Rectal smooth muscle tissue (tissue), 1 donor: ENCODE results near the gene ASPRV1.
"Not testable (repeated sequence)": the region's sequence is repeated elsewhere in the genome, so short reads cannot be mapped to it uniquely, and the experiment has no call there.

Source experiments
- H3K27ac ChIP-seq: one replicate; pipeline ENCODE4 v1.7.0; 2013; ENCODE audit warnings: low read depth, low read length, inconsistent platforms
- H3K27me3 ChIP-seq: one replicate; pipeline ENCODE4 v1.7.0; 2013; ENCODE audit warnings: low read length; ENCODE audit not compliant: control insufficient read depth, insufficient read depth
- H3K36me3 ChIP-seq: one replicate; pipeline ENCODE4 v1.7.0; 2013; ENCODE audit warnings: low read length; ENCODE audit not compliant: control insufficient read depth, insufficient read depth
- H3K4me1 ChIP-seq: one replicate; pipeline ENCODE4 v1.7.0; 2013; ENCODE audit warnings: low read length; ENCODE audit not compliant: control insufficient read depth, insufficient read depth
- H3K4me3 ChIP-seq: one replicate; pipeline ENCODE4 v1.7.0; 2013; ENCODE audit warnings: low read length
- H3K9ac ChIP-seq: one replicate; pipeline ENCODE4 v1.7.0; 2013; ENCODE audit warnings: low read length

ASPRV1 gene

DNA sequence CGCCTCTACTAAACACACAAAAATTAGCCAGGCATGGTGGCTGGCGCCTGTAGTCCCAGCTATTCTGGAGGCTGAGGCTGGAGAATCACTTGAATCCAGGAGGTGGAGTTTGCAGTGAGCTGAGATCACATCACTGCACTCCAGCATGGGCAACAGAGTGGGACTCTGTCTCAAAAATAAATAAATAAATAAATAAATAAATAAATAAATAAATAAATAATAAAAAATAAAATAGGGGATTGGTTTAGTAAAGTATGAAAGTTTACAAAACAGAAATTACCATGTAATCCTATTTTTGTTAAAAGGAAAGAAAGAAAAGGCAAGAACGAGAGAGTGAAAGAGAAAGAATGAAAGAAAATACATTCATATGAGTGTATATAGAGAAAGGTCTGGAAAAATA, 10.8 kb downstream of the ASPRV1 start:
- H3K27ac ChIP-seq, H3K9ac ChIP-seq, H3K4me1 ChIP-seq, H3K4me3 ChIP-seq, H3K27me3 ChIP-seq, H3K36me3 ChIP-seq: not testable (repeated sequence)

DNA sequence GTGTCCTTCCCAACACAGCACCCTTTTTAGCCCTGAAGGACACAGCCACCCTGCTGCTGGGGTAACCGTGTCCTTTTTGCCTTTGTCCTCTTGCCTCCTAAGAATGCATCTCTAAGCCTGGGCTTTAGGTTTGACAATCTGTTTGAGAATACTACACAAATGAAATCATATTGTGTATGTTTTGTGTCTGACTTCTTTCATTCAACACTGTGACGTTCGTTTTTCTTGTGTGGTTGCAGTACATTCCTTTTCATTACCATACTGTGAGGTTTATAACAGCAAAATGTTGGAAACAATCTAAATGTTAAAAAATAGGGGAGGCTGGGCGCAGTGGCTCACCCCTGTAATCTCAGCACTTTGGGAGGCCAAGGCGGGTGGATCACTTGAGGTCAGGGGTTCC, 11.2 kb downstream of the ASPRV1 start:
- Histone ChIP-seq H3K4me1 (no peaks in the 10 kb centered on the region), H3K27ac (no peak overlapping the region), H3K27me3 (no peaks in the 10 kb centered on the region), H3K36me3 (no peaks in the 10 kb centered on the region), H3K4me3 (no peak overlapping the region), H3K9ac (no peak overlapping the region)

DNA sequence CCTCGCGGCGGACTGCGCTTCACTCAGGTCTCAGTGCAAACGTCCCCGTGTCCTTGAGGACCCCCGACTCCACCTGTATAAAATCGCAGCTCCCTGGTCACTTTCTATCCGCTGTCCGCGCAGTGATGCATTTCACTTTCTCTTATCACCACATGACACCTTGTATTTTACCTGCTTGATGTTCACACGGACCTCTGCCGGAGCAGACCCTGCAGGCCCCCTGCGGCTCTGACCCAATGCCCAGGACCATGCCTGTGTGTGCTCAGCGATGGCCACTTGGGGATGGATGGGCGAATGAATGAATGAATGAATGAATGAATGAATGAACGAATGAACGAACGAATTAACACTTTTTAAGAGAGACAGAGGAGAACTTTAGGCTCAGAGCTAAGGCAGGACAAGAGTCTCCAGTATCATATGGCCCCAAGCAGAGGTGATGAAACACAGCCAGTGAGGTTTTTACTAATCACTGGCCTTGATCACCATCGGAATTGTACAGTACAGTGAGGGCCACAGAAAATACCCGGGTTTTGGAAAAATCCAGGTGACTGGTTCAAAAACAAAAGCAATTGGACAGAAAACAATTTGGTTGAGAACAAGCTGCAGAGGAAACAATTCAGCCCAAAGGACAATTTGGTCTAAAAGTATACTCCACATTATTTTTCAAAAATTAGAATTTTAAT, 12.3 kb downstream of the ASPRV1 start:
- H3K9ac ChIP-seq, result no peak overlapping the region
- no peaks in the 10 kb centered on the region for H3K36me3 ChIP-seq
- H3K4me3 ChIP-seq, result no peak overlapping the region
- H3K4me1 ChIP-seq, result no peaks in the 10 kb centered on the region
- no peak overlapping the region for H3K27ac ChIP-seq
- H3K27me3 ChIP-seq, result no peaks in the 10 kb centered on the region

DNA sequence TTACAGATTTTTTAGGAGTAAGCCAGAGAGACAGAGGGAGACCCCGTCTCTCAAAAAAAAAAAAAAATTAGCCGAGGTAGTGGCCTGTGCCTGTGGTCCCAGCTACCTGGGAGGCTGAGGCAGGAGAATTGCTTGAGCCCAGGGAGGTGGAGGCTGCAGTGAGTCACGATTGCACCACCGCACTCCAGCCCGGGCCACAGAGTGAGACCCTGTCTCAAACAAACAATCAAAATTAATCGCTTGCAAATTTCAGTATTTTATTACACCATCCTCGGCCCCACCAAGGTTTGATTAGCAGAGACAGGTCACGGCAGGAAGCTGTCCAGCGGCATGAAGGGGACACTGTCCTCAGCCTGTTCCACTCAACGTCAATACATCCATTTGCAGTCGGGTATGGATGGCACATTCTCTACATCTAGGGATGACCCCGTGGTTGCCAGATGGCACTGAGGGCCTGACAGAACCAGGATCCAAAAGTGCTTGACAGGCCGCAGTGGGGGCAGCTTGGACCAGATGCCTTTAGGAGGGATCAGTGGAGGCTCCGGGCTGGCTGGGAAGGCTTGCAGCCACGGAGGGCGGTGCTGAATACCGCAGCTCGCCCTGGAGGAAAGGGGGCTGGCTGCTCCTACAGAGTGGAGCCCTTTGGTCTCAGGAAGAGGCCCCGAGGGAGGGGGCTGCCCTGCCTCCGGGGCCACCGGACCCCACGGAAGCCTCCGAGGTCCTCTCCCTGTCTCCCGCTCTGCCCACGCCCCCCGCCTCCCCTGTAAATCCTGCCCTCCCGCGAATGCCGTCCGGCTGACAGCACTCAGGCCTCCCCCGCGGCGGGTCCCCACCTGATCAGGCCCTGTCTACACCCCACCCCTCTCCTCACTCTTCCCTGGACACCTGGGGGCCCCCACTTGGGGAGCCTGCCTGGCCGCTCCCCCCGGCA, 13.1 kb downstream of the ASPRV1 start:
- H3K9ac ChIP-seq, result no peak overlapping the region
- no peaks in the 10 kb centered on the region for H3K4me1 ChIP-seq
- H3K27me3 ChIP-seq, result no peaks in the 10 kb centered on the region
- H3K4me3 ChIP-seq, result no peak overlapping the region
- no peaks in the 10 kb centered on the region for H3K36me3 ChIP-seq
- no peak overlapping the region for H3K27ac ChIP-seq

DNA sequence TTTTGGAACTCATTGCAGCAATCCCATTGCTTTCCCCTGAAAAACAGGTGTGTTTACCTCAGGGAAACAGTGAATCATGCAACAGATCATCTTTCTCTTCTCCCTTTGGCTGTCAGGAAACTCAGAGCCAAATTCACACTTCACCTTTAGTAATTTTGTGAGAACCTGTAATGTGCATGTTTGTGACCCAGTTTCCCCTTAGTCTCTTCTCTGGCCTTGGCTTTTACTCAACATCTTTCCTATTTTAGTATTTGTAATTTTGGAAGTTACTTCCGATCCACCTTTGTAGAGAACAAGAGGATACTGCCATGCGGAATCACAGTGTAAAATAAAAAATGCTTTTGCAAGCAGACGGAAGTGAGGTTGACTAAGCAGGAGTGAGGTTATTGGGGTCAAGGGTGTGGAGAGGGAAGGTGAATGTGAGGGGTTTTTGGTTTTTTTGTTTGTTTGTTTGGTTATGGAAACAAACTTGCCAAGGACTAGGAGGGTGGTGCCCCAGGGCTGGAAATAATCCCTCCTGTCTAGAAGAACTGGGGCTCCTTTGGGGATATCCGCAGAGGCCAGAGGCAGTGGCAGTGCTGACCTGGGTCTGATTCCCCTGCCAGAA, 14.0 kb downstream of the ASPRV1 start:
- Histone ChIP-seq H3K36me3 (no peaks in the 10 kb centered on the region), H3K27ac (no peak overlapping the region), H3K4me3 (no peak overlapping the region), H3K27me3 (no peaks in the 10 kb centered on the region), H3K9ac (no peak overlapping the region), H3K4me1 (no peaks in the 10 kb centered on the region)

DNA sequence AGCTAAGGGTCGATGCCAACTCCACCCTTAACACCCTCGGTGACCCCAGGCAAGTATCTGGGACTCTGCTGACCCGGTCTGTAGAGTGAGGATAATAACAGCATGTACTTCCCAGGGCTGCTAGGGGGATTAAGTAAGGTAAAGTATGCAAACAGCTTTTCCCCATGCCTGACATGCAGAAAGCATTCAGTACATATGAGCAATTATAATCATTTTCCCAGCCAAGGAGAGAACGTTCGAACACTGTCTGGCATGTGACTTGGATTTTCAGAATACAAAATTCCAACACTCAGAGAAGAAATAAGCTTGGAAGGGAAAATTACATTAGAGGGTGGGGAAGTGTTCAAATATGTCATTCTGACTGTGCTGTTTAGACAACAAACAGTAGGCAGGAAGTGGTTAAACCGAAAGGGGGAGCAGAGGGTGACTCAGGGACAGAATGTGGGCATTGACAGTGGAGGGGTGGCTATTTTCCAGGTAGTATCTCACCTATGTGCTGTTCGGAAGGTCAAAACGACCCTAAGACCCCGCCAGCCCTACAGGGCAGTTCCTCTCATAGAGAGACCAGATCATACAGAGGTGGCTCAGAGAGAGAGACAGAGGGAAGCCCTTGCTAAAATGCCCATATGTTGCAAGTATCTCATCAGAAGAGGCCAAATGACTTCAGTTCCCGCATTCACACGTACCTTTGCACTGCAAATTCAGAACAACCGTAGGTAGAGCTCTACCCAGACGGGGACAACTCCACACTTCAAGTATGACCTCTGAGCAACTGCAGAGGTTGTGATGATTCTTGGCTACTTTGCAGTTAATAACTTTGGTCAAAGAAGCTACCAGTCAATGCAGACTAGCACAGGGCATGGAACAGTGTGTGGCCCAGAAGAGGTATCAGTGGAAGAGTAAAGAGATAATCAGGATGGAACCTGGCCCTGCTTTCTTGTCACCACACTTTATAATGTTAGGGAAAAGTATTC, 14.8 kb downstream of the ASPRV1 start:
- Histone ChIP-seq H3K36me3 (no peaks in the 10 kb centered on the region), H3K27me3 (no peaks in the 10 kb centered on the region), H3K9ac (no peak overlapping the region), H3K4me1 (no peaks in the 10 kb centered on the region), H3K27ac (no peak overlapping the region), H3K4me3 (no peak overlapping the region)

DNA sequence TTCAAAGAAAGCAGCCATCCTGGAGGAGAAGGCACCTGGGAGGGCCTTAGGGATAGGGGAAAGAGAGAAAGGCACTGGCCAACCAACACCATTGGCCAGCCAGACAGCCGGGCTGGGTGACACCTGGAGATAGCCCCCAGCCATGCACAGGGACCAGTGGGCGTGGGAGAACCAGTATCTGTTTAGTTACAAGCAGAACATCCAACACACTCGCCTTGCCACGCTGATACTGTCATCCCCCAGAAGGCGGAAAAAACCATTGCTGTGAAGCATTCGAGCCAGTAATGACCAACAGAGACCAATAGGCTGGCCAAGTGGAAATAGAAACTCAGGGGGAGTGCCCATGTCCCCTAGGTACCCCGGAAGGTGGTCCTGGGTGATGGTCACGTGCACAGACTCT, 15.5 kb downstream of the ASPRV1 start:
- Histone ChIP-seq H3K27me3 (no peaks in the 10 kb centered on the region), H3K9ac (no peak overlapping the region), H3K4me1 (no peaks in the 10 kb centered on the region), H3K27ac (no peak overlapping the region), H3K36me3 (no peaks in the 10 kb centered on the region), H3K4me3 (no peak overlapping the region)

DNA sequence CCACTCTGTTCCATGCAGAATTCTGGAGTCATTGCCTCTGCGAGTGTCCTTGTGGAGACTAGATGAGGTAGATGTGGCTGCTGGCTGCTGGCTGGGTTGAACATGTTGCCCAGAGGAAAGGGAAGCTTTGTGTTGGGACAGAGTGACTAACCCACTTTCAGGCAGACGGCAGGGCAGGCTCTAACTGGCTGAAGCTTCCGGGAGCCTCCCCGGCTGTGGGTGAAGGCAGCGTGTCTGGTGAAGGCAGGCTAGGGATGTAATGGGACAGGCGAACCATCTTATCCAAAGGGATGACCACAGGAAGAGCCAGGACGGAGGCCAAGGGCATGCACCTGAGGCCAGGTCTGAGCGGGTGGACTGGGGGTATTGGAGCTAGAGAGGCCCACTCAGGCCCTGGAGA, 16.0 kb downstream of the ASPRV1 start:
- no peak overlapping the region for H3K9ac ChIP-seq
- H3K4me3 ChIP-seq, result no peak overlapping the region
- H3K27me3 ChIP-seq, result no peaks in the 10 kb centered on the region
- H3K36me3 ChIP-seq, result no peaks in the 10 kb centered on the region
- H3K27ac ChIP-seq, result no peak overlapping the region
- H3K4me1 ChIP-seq, result no peaks in the 10 kb centered on the region

DNA sequence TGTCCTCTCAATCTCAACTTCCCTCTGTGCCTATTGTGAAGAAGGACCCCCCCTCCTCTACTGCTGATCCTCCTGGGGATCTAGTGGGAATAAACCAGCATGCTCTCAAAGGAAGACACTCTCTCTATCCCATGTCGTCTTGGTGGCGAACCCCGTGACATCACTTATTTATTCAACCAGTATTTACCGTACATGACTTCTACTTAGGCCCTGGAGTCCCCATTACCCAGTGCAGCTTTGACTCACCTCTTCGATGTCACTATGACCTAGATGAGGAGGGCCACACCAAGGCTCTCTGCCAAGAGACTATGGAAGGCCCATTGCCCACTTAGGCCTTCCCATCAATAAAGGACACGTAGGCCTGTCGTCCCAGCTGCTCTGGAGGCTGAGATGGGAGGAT, 16.7 kb downstream of the ASPRV1 start:
- H3K9ac ChIP-seq, result no peak overlapping the region
- no peaks in the 10 kb centered on the region for H3K4me1 ChIP-seq
- no peaks in the 10 kb centered on the region for H3K27me3 ChIP-seq
- no peak overlapping the region for H3K4me3 ChIP-seq
- H3K27ac ChIP-seq, result no peak overlapping the region
- H3K36me3 ChIP-seq, result no peaks in the 10 kb centered on the region

DNA sequence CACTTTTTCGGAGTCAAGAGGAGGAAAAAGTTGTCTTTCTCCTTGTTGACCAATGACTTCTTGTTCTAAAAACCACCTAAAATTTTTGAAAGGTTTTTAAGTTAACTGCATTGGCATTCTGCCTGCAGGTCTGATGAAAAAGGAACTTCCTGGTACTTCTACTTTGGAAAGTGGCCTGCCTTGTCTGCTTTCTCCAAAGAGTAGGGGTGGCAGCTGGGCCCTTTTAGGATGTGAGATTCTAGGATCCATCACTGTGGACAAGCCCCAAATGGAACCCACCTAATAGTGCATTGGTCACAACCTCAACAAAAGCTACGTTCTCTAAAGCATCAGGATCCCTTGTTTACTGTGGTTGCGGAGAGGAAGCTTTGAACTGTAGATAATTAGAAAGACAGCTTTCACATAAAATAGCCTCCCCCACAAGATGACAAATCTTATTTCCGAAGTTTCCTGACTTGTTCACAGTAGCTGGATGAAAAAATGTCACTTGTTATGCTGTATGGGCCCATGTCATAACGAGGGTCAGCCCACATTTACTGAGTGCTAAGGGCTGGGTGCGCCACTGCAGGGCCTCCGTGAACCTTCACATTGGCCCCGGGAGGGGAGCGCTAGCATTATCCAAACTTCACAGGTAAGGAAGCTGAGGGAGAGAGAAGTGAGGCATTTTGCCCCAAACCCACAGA, 17.4 kb downstream of the ASPRV1 start:
- H3K4me1 ChIP-seq, result no peaks in the 10 kb centered on the region
- H3K9ac ChIP-seq, result no peak overlapping the region
- H3K36me3 ChIP-seq, result no peaks in the 10 kb centered on the region
- no peaks in the 10 kb centered on the region for H3K27me3 ChIP-seq
- no peak overlapping the region for H3K4me3 ChIP-seq
- no peak overlapping the region for H3K27ac ChIP-seq

DNA sequence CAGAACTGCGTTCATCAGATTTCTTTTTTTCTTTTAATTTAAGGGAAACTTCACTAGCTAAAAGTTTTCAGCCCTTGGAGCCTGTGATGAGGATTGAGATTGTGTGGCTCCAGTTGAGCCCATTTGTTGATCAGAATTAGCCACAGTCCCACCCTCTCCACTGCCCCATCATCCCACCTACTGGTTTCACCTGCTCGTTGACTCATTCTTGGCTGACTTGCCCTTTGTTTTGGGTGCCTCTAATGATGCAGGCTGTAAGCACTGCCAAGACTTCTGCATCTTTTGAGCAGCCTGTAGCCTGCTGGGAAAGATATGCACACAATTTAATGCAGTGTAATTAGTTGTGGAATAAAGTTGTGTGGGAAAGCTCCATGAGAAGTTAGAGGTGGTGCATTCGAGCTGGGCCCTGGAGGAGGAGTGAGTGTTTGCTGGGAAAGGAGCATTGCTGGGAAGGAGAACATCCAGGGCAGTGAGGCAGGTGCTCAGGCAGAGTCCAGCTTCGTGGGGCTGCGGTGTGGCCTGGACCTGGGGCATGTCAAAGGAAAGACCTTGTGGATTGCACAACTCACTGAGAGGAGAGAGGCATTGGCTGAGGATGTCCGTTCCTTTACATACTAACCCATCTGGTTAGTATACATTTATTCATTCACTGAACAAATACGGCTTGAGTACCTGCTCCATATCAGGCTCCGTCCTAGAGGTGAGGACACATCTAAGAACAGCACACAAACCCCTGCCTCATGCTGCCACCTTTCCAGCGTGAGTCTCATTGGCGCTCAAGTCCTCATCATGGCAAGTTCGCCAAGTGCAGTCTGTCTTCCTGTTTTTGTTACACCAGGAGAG, 18.2 kb downstream of the ASPRV1 start:
- H3K4me3 ChIP-seq, result no peak overlapping the region
- H3K27me3 ChIP-seq, result no peaks in the 10 kb centered on the region
- peaks cover 4% of the 10 kb centered on the region for H3K36me3 ChIP-seq
- no peak overlapping the region for H3K9ac ChIP-seq
- H3K27ac ChIP-seq, result no peak overlapping the region
- H3K4me1 ChIP-seq, result no peaks in the 10 kb centered on the region
